ENCODE data around the gene ALDH4A1. TPM values are rescaled to one million over a fixed set of nuclear protein-coding genes. Genes with fewer than 3 reads are reported as not detected.

Gene ALDH4A1
- total and polyA plus RNA-seq, 2 of the 4 experiments (the other 2 are of a cell fraction) = 8.6 to 21.1 TPM

- H3K79me1 ChIP-seq (ENCODE audit: low read depth in 1 of 2, low read length in 2 of 2) = peaks cover 18 to 96% of the 10 kb centered on the region in 2 experiments
- no CpG with 5 or more reads among the region's 4 CpGs for WGBS, 2 experiments (ENCODE audit: extremely low coverage in 2 of 2, insufficient read length in 1 of 2)
- in situ Hi-C loops (cut with MboI; ENCODE audit: low sequenced_read_pairs) = no loop called here
These were observed 40.8 kb upstream of the ALDH4A1 start for GRCh38 chr1:18943162-18943561.

More at GRCh38 chr1:18943162-18943561, 40.8 kb upstream of the ALDH4A1 start:
- ChIA-PET CTCF (no interaction called here), POLR2A (ENCODE audit: unreplicated experiment) (no interaction called here)
- ATAC-seq (ENCODE audit: low read depth) = no peak
- H3K9me1 ChIP-seq (ENCODE audit: insufficient read depth, low read length) = peaks cover 56% of the 10 kb centered on the region
- H3K14ac ChIP-seq (replicated peaks; ENCODE audit: low read depth, low read length) = no peak overlapping the region
- H3K9me3 ChIP-seq (ENCODE audit: control insufficient read depth, insufficient read depth, low read length) = no peaks in the 10 kb centered on the region
- no peak overlapping the region; the same call in 1 of the 2 replicates for H3K23ac ChIP-seq (ENCODE audit: low read depth, low read length)
- H2AK5ac ChIP-seq (ENCODE audit: low read depth, low read length) = no peak overlapping the region; the same call in 1 of the 2 replicates
- peaks cover 8% of the 10 kb centered on the region for H4K20me1 ChIP-seq (ENCODE audit: insufficient read depth, low read length)
- peaks cover 56% of the 10 kb centered on the region for H3K4me1 ChIP-seq (ENCODE audit: control insufficient read depth, insufficient read depth, low read length)
- no peak overlapping the region; the same call in 1 of the 2 replicates for H4K91ac ChIP-seq (ENCODE audit: insufficient read depth, low read depth, low read length)
- no peak for DNase-seq
- H2AK9ac ChIP-seq (replicated peaks; ENCODE audit: low read depth, low read length, poor library complexity) = no peak overlapping the region
- H4K5ac ChIP-seq (ENCODE audit: low read depth, low read length) = no peak overlapping the region
- H4K8ac ChIP-seq (ENCODE audit: low read depth in 2 of 2, low read length in 2 of 2) = peak overlapping the region in 1 of 2 experiments; percentile 65; a peak in 1 of 4 replicates
- no peak overlapping the region for H3K9ac ChIP-seq (ENCODE audit: low read depth, low read length)
- H3K27me3 ChIP-seq (ENCODE audit: control insufficient read depth, insufficient read depth, low read length) = no peaks in the 10 kb centered on the region
- H2BK120ac ChIP-seq (ENCODE audit: low read depth, low read length) = no peak overlapping the region
- intact Hi-C loops (cut with micrococcal nuclease) (no loop called here), dilution Hi-C loops (cut with HindIII; ENCODE audit: low sequenced_read_pairs, unreplicated experiment) (no loop called here)
- no peak overlapping the region for H3K4me2 ChIP-seq (ENCODE audit: low read depth, low read length)
- BruUV-seq (replicated peaks) = no TSS peak
- no peak overlapping the region for H3K27ac ChIP-seq (ENCODE audit: insufficient read depth, low read length)
- no peak overlapping the region for H2AFZ ChIP-seq (replicated peaks; ENCODE audit: low read length, poor library complexity)
- H3K4ac ChIP-seq (ENCODE audit: low read depth, low read length) = no peak overlapping the region
- H3K4me3 ChIP-seq (ENCODE audit: insufficient read depth, low read depth, low read length) = no peak overlapping the region
- H2BK5ac ChIP-seq (ENCODE audit: low read depth, low read length, poor library complexity, severe bottlenecking) = no peak overlapping the region
- 0 out of 2 replicates have a peak, but pooled peaks cover 1% of the 10 kb centered on the region for H3K36me3 ChIP-seq (ENCODE audit: control insufficient read depth, insufficient read depth, low read length)
- TF ChIP-seq CHD1 (IDR thresholded peaks at IDR 0.05; ENCODE audit: low read depth, low read length) (no peak), MAZ (IDR thresholded peaks at IDR 0.05; ENCODE audit: borderline replicate concordance, low read depth, low read length) (no peak), RCOR1 (IDR thresholded peaks at IDR 0.05; ENCODE audit: insufficient replicate concordance, low read length) (no peak), POLR2A (IDR thresholded peaks at IDR 0.05; ENCODE audit: low read depth, low read length) (no peak), RAD21 (IDR thresholded peaks at IDR 0.05; ENCODE audit: low read length) (no peak), SMC3 (IDR thresholded peaks at IDR 0.05; ENCODE audit: low read depth, low read length) (no peak), NFE2L2 (IDR thresholded peaks at IDR 0.05; ENCODE audit: low read depth, low read length) (no peak), CTCF (conservative IDR thresholded peaks at IDR 0.05; ENCODE audit: low read depth, low read length) (no peak), USF2 (IDR thresholded peaks at IDR 0.05; ENCODE audit: low read depth, low read length) (no peak), RFX5 (IDR thresholded peaks at IDR 0.05; ENCODE audit: low read depth, low read length) (no peak), FOS (IDR thresholded peaks at IDR 0.05; ENCODE audit: low read depth, low read length) (no peak), CEBPB (IDR thresholded peaks at IDR 0.05; ENCODE audit: low read depth, low read length) (no peak), MAFK (IDR thresholded peaks at IDR 0.05; ENCODE audit: low read depth, low read length) (no peak), ELK1 (IDR thresholded peaks at IDR 0.05; ENCODE audit: borderline replicate concordance, low read depth, low read length) (no peak), BHLHE40 (IDR thresholded peaks at IDR 0.05; ENCODE audit: low read depth, low read length) (no peak), MXI1 (IDR thresholded peaks at IDR 0.05; ENCODE audit: borderline replicate concordance, low read depth, low read length) (no peak)
- H3K18ac ChIP-seq (ENCODE audit: low read depth, low read length) = no peak overlapping the region
- H3K56ac ChIP-seq (ENCODE audit: extremely low read depth, insufficient read depth, low read length) = no peak overlapping the region
- H2BK20ac ChIP-seq (ENCODE audit: low read depth, low read length) = no peak overlapping the region
- no peak overlapping the region for H2BK15ac ChIP-seq (ENCODE audit: low read depth, low read length)
